Measurements from ENCODE around the gene PGBD2. TPM values are rescaled to one million over a fixed set of nuclear protein-coding genes. Genes with fewer than 3 reads are reported as not detected.
A peak's percentile ranks its signal among the peaks of the same experiment; 100 is the strongest.
"Not testable (repeated sequence)": the region's sequence is repeated elsewhere in the genome, so short reads cannot be mapped to it uniquely, and the experiment has no call there.

The PGBD2 gene
- total RNA-seq, 1 donor from 2014 or later = 0.53 TPM

DNA sequence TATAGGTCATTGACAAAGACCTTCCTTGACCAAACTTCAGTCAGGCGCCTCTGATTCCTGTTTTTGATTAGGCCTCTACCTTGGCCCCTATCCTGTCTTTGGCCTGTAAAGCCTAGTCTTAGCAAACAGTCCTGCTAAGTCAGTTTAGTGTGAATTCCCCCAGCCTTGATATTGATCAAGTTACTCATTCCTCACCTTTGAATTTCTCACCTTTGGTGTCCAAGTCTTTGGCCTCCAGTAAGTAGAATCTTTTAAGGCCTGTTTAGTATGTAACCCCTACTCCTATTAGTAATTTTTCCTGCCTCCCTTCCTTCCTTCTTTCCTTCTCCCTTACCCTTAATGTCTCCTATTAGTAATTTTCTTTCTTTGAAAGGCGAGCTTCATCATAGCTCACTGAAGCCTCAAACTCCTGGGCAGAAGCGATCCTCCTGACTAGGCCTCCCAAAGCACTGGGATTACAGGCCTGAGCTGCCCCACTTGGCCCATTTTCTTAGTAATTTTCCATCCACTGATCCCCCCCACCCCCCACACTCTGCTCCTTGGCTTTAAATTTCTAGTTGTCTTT, 34.1 kb upstream of the PGBD2 start:
- no peaks in the 10 kb centered on the region for H3K27me3 ChIP-seq
- no peaks in the 10 kb centered on the region for H3K36me3 ChIP-seq
- no peaks in the 10 kb centered on the region for H3K4me1 ChIP-seq
- TF ChIP-seq CTCF (IDR thresholded peaks at IDR 0.05) = no peak
- H3K27ac ChIP-seq = peak overlapping the region; percentile 97 to 99
- no peaks in the 10 kb centered on the region for H3K9me3 ChIP-seq
- DNase-seq (ENCODE audit: low spot score in 2 of 2) = no peak
- H3K4me3 ChIP-seq = no peak overlapping the region
- intact Hi-C loops (cut with DNase I) = no loop called here

DNA sequence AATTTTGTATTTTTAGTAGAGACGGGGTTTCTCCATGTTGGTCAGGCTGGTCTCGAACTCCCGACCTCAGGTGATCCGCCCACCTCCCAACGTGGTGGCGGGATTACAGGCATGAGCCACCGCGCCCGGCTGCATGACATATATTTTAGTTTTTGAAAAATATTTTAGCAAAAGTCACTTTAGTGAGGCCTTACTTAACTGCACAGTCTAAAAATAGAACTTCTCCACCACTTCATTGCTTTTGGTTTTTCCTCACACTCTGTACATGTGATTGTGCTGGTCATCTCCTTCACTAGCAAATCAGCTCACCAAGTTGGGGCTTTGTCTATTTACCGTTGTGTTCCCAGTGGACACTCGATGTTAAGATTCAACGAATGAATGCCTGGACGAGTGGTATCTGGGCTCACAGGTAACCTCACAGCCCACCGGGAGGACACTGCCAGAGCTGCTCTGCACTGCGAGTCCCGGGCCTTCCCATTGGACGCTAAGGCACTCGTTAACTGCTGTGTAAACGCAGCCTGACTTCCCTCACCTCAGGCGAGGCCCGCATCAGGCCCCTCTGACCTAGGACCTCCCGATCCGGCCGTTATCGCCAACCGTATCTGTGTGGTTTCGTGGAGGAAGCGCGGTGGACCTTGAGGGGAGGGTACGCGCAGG, 33.2 kb upstream of the PGBD2 start:
- Histone ChIP-seq H3K27me3 (no peaks in the 10 kb centered on the region), H3K36me3 (no peaks in the 10 kb centered on the region), H3K27ac (peak overlapping the region; percentile 97 to 99), H3K4me1 (no peaks in the 10 kb centered on the region), H3K4me3 (peak overlapping the region; percentile 70 to 79), H3K9me3 (no peaks in the 10 kb centered on the region)
- intact Hi-C loops (cut with DNase I) = loop anchor here (1.0 kb wide), 5 partner anchors 10 to 47 kb away; partner anchors contain the start of genes PGBD2, ZNF672 and ZNF692
- TF ChIP-seq CTCF (IDR thresholded peaks at IDR 0.05) = no peak
- DNase-seq (ENCODE audit: low spot score in 2 of 2) = peak in 1 of 2 donors; percentile 78

DNA sequence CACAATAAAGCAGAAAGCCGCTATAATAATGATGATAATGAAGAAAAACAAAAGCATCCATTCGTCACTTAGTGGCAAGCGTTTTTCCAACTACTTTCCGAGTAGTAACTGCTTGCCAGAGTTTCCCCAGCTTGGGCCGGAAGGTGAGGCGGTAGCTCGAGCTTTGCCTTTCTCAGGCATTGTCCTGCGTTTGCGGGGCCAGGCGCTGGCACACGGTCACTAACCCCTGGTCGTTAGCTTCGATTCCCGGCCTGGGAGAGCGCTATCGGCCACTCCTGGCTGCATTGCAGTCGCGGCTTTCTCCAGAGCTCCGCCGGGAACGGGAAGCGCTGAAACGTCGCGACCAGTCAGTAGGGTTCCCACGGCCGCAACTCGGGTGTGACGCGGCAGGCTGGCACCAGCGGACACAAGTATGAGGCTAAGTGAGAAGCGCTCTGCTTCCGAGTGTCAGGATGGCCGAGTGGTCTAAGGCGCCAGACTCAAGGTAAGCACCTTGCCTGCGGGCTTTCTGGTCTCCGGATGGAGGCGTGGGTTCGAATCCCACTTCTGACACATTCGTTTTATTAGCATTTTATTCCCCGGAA, 32.5 kb upstream of the PGBD2 start:
- H3K27ac ChIP-seq = peak overlapping the region; percentile 97 to 99
- intact Hi-C loops (cut with DNase I) = loop anchor here (1.0 kb wide), 5 partner anchors 10 to 47 kb away; partner anchors contain the start of genes PGBD2, ZNF672 and ZNF692
- H3K4me1 ChIP-seq = no peaks in the 10 kb centered on the region
- no peaks in the 10 kb centered on the region for H3K36me3 ChIP-seq
- peak overlapping the region; percentile 70 to 79 for H3K4me3 ChIP-seq
- no peaks in the 10 kb centered on the region for H3K27me3 ChIP-seq
- no peak for TF ChIP-seq CTCF (IDR thresholded peaks at IDR 0.05)
- no peaks in the 10 kb centered on the region for H3K9me3 ChIP-seq
- peak; percentile 86 to 98 for DNase-seq (ENCODE audit: low spot score in 2 of 2)

GRCh38 chr1:248873993-248874533, 32.0 kb upstream of the PGBD2 start:
- H3K27me3 ChIP-seq = no peaks in the 10 kb centered on the region
- peak; percentile 27 to 87 for DNase-seq (ENCODE audit: low spot score in 2 of 2)
- H3K4me1 ChIP-seq = no peaks in the 10 kb centered on the region
- peak overlapping the region; percentile 70 to 79 for H3K4me3 ChIP-seq
- intact Hi-C loops (cut with DNase I) = loop anchor here (1.0 kb wide), 5 partner anchors 11 to 48 kb away; partner anchors contain the start of genes PGBD2, ZNF672 and ZNF692
- no peaks in the 10 kb centered on the region for H3K36me3 ChIP-seq
- H3K9me3 ChIP-seq = no peaks in the 10 kb centered on the region
- TF ChIP-seq CTCF (IDR thresholded peaks at IDR 0.05) = no peak
- peak overlapping the region; percentile 97 to 99 for H3K27ac ChIP-seq

- DNase-seq (ENCODE audit: low spot score in 2 of 2) = no peak
- Histone ChIP-seq H3K4me3 (no peak overlapping the region), H3K4me1 (no peaks in the 10 kb centered on the region), H3K27ac (no peak overlapping the region), H3K27me3 (no peaks in the 10 kb centered on the region), H3K36me3 (no peaks in the 10 kb centered on the region), H3K9me3 (no peaks in the 10 kb centered on the region)
- no peak for TF ChIP-seq CTCF (IDR thresholded peaks at IDR 0.05)
- intact Hi-C loops (cut with DNase I) = no loop called here
Measured at GRCh38 chr1:248881261-248881660, 24.8 kb upstream of the PGBD2 start.

- H3K4me1 ChIP-seq; H3K27me3 ChIP-seq; H3K36me3 ChIP-seq; intact Hi-C loops (cut with DNase I); H3K4me3 ChIP-seq; DNase-seq (ENCODE audit: low spot score in 2 of 2); H3K27ac ChIP-seq; H3K9me3 ChIP-seq: not testable (repeated sequence)
Measured at GRCh38 chr1:248882427-248882826, 23.6 kb upstream of the PGBD2 start.
